ENCODE data around the gene REXO5.

The REXO5 gene

DNA sequence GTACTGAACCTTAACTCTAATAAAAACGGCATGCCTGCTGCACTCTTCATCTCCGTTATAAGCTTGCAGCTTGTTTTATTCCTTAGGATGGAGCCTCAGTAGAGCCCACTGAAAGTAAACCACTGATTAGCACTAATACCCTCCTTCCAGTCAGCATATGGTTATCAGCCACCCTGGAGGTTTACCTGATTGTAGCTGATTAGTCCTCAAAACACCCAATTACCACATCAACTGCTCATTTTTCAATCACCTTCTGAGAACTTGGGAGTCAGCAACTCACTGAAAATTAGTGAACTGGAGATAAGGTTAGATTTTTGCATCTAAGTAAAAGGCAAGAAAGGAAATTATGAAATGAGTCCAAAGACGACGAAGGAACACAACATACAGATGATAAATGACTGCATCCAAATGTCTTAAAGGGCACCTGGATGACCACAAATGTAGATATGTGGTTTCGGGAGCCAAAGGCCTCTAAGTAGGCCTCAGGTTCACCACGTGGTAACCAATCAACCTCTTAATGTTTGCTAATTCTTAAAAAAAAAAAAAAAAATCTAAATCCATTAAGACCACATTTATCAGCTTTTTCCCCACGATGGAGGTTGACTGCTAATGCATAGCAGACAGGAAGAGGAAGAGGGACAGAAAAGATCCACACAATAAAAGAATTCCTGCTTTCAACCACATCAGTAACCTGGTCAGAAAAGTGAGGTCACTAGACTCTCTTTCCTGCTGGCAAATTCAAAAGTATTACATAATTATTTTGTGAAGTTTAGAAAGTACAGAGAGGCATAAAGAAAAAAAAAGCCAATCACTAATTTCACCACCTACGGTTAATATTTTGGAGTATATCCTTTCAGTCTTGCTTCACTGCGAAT is 65.9 kb downstream of the REXO5 start:
- Histone ChIP-seq H3K4me1 (ENCODE audit: insufficient read depth, insufficient read length) (no peaks in the 10 kb centered on the region), H3K9me3 (ENCODE audit: insufficient read depth, low read length) (no peaks in the 10 kb centered on the region), H3K27me3 (ENCODE audit: insufficient read depth, insufficient read length) (no peaks in the 10 kb centered on the region), H3K9ac (ENCODE audit: insufficient read length, low read depth) (no peak overlapping the region), H3K4me3 (ENCODE audit: insufficient read length, low read depth) (no peak overlapping the region), H3K36me3 (ENCODE audit: insufficient read depth, insufficient read length, low read length) (no peaks in the 10 kb centered on the region)
- TF ChIP-seq YY1 (IDR thresholded peaks at IDR 0.05; ENCODE audit: insufficient read depth, insufficient read length) (no peak), ZNF274 (IDR thresholded peaks at IDR 0.05; ENCODE audit: low read depth, low read length) (no peak), SUZ12 (IDR thresholded peaks at IDR 0.05; ENCODE audit: extremely low read depth, insufficient read depth, insufficient read length) (no peak)
- DNase-seq (ENCODE audit: low read depth, low spot score) = no peak

DNA sequence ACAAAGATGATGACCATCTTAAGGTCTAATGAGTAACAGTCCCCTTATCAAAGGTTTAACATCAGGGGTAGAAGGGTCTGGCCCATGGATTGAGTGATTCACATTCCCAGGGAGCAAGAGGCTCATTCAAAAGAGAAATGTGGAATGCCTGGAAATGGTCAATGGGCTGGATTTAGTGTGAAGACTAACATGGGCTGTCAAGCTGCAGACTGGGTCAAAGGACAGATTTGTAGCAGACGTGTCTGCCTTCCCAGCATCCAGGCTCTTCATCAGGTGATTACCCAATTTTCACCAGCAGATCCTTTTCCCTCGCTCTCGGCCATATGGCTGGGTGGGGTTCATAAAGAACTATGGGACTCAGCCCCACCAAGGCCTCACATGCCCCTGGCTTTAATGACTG is 67.0 kb downstream of the REXO5 start:
- no peak for DNase-seq (ENCODE audit: low read depth, low spot score)
- Histone ChIP-seq H3K9me3 (ENCODE audit: insufficient read depth, low read length) (no peaks in the 10 kb centered on the region), H3K4me3 (ENCODE audit: insufficient read length, low read depth) (no peak overlapping the region), H3K9ac (ENCODE audit: insufficient read length, low read depth) (no peak overlapping the region), H3K27me3 (ENCODE audit: insufficient read depth, insufficient read length) (no peaks in the 10 kb centered on the region), H3K36me3 (ENCODE audit: insufficient read depth, insufficient read length, low read length) (no peaks in the 10 kb centered on the region), H3K4me1 (ENCODE audit: insufficient read depth, insufficient read length) (no peaks in the 10 kb centered on the region)
- no peak for TF ChIP-seq ZNF274 (IDR thresholded peaks at IDR 0.05; ENCODE audit: low read depth, low read length)
- no peak for TF ChIP-seq YY1 (IDR thresholded peaks at IDR 0.05; ENCODE audit: insufficient read depth, insufficient read length)
- no peak for TF ChIP-seq SUZ12 (IDR thresholded peaks at IDR 0.05; ENCODE audit: extremely low read depth, insufficient read depth, insufficient read length)

DNA sequence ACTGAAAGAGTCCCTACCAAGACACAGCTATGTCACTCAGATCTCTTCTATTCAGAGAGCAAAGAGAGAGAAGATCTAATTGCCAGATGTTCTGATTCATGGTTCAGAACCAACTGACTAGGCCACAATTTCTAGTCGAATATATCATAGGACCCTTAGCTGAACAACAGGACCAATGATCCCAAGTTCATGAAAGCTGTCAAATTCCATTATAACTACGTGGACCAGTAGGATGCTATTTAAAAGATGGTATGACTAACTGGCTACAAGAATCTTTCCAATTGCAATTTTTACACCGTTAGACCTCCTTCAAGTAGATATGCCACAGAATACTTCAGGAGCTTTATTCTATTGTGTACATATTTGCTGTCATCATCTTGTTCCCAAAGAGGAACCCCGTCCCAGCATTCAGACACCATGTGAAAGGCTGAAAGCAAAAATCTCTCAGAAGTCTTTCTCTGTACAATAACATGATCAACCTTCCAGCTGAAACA is 67.8 kb downstream of the REXO5 start:
- TF ChIP-seq ZNF274 (IDR thresholded peaks at IDR 0.05; ENCODE audit: low read depth, low read length) = no peak
- no peak for TF ChIP-seq SUZ12 (IDR thresholded peaks at IDR 0.05; ENCODE audit: extremely low read depth, insufficient read depth, insufficient read length)
- no peak for TF ChIP-seq YY1 (IDR thresholded peaks at IDR 0.05; ENCODE audit: insufficient read depth, insufficient read length)
- Histone ChIP-seq H3K4me1 (ENCODE audit: insufficient read depth, insufficient read length) (no peaks in the 10 kb centered on the region), H3K9ac (ENCODE audit: insufficient read length, low read depth) (no peak overlapping the region), H3K4me3 (ENCODE audit: insufficient read length, low read depth) (no peak overlapping the region), H3K9me3 (ENCODE audit: insufficient read depth, low read length) (no peaks in the 10 kb centered on the region), H3K27me3 (ENCODE audit: insufficient read depth, insufficient read length) (no peaks in the 10 kb centered on the region), H3K36me3 (ENCODE audit: insufficient read depth, insufficient read length, low read length) (no peaks in the 10 kb centered on the region)
- DNase-seq (ENCODE audit: low read depth, low spot score) = no peak

DNA sequence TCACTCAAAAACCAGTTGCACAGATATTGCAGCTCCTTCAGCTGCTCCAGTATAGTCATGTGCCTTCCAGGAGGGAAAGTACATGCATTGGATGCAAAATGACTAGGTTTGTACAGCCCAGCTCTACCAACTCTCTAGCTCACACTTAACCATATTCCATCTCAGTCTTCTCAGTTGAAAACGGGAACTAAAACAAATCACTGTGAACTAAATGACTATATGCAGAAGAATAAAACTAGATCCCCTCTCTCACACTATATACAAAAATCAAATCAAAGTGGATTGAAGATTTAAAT is 69.0 kb downstream of the REXO5 start:
- Histone ChIP-seq H3K27me3 (ENCODE audit: insufficient read depth, insufficient read length) (no peaks in the 10 kb centered on the region), H3K9me3 (ENCODE audit: insufficient read depth, low read length) (no peaks in the 10 kb centered on the region), H3K4me1 (ENCODE audit: insufficient read depth, insufficient read length) (no peaks in the 10 kb centered on the region), H3K9ac (ENCODE audit: insufficient read length, low read depth) (no peak overlapping the region), H3K36me3 (ENCODE audit: insufficient read depth, insufficient read length, low read length) (no peaks in the 10 kb centered on the region), H3K4me3 (ENCODE audit: insufficient read length, low read depth) (no peak overlapping the region)
- no peak for TF ChIP-seq YY1 (IDR thresholded peaks at IDR 0.05; ENCODE audit: insufficient read depth, insufficient read length)
- no peak for DNase-seq (ENCODE audit: low read depth, low spot score)

DNA sequence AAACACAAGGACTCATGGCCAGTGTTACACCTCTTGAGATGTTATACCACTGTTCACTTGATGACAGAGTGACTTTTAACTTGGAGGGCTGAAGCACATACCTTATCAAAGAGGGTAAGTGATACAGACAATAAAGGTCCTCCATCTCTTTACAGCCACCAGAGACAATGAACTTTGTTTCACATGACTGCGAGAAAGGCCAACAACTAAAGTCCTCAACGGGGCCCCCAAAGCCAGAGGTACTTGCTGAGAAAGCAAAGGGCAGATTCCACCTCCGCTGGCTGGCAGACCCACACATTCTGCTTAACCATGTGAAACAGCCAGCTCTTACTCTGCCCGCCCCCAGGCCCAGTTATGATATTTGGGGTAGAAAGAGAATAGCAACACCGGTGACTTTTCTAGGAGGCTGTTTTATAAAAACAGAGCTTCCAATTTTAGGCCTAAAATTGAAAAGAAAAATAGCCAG is 72.4 kb downstream of the REXO5 start:
- no peak overlapping the region for H3K4me3 ChIP-seq (ENCODE audit: insufficient read length, low read depth)
- no peak overlapping the region for H3K9ac ChIP-seq (ENCODE audit: insufficient read length, low read depth)
- no peaks in the 10 kb centered on the region for H3K27me3 ChIP-seq (ENCODE audit: insufficient read depth, insufficient read length)
- H3K4me1 ChIP-seq (ENCODE audit: insufficient read depth, insufficient read length) = no peaks in the 10 kb centered on the region
- H3K36me3 ChIP-seq (ENCODE audit: insufficient read depth, insufficient read length, low read length) = no peaks in the 10 kb centered on the region
- no peaks in the 10 kb centered on the region for H3K9me3 ChIP-seq (ENCODE audit: insufficient read depth, low read length)
- DNase-seq (ENCODE audit: low read depth, low spot score) = no peak
- TF ChIP-seq YY1 (IDR thresholded peaks at IDR 0.05; ENCODE audit: insufficient read depth, insufficient read length) = no peak
- TF ChIP-seq ZNF274 (IDR thresholded peaks at IDR 0.05; ENCODE audit: low read depth, low read length) = no peak
- no peak for TF ChIP-seq SUZ12 (IDR thresholded peaks at IDR 0.05; ENCODE audit: extremely low read depth, insufficient read depth, insufficient read length)

DNA sequence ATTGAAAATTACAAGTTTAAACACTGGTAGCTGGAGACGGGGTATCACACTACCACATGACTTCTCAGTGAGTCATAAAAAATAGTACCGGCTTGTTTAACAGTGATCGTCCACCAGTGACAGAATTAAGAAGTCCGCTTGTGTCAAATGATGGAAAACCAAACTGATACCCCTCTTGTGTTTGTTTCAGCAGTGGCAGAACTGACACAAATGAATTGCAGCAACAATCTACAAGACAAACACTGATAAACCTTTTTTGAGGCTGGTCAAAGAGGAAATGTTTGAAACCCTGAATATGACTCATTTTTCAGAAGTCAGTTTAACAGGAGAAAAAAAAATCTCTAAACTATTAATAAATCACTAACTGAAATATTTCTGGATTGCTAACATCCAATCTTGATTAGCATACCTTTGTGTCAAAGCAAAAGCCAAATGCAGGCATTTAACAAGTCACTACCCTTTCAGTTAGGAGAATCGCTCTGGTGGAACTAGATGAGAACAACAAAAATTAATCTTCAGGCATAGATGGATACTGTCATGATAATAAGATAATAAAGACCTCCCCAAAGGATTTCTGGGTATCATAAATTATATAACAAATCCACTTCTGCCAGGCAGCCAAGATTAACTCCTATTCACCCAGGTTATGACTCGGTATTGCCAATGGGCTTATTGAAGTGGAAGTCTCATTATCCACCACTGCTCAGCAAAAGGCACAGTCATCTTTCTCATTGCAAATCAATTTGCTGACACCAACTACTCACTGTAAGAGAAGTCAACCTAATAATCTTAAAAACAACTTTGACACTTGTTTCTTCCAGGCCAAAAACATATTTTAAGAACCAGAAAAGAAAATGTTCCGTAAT is 73.1 kb downstream of the REXO5 start:
- H3K4me3 ChIP-seq (ENCODE audit: insufficient read length, low read depth) = no peak overlapping the region
- H3K27me3 ChIP-seq (ENCODE audit: insufficient read depth, insufficient read length) = no peaks in the 10 kb centered on the region
- no peaks in the 10 kb centered on the region for H3K9me3 ChIP-seq (ENCODE audit: insufficient read depth, low read length)
- no peak for DNase-seq (ENCODE audit: low read depth, low spot score)
- H3K9ac ChIP-seq (ENCODE audit: insufficient read length, low read depth) = no peak overlapping the region
- H3K36me3 ChIP-seq (ENCODE audit: insufficient read depth, insufficient read length, low read length) = no peaks in the 10 kb centered on the region
- H3K4me1 ChIP-seq (ENCODE audit: insufficient read depth, insufficient read length) = no peaks in the 10 kb centered on the region
- TF ChIP-seq YY1 (IDR thresholded peaks at IDR 0.05; ENCODE audit: insufficient read depth, insufficient read length) (no peak), SUZ12 (IDR thresholded peaks at IDR 0.05; ENCODE audit: extremely low read depth, insufficient read depth, insufficient read length) (no peak), ZNF274 (IDR thresholded peaks at IDR 0.05; ENCODE audit: low read depth, low read length) (no peak)

DNA sequence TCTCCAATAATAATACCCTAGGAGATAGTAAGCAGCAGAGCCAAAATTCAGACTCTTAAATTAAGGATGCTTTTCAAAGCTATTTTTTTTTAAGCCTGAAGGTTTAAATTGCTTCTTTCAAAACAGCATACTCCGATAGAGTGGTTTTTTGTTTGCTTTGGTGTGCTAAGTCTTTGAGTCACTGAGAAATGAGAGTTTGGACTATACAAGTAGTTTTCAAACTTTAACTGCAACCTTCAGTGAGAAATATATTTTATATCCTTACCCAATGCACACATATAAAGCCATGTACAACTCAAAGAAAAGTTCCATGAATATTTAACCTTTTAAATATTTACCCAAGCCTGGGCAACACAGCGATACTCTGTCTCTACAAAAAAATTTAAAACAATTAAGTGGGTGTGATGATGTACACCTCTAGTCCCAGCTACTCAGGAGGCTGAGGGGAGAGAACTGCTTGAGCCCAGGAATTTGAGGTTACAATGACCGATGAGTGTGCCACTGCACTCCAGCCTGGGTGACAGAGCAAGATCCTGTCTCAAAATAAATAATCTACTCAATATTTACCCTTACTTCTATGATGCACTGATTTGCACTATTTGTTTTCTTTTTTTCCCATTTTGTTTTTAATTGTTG is 74.7 kb downstream of the REXO5 start:
- no peaks in the 10 kb centered on the region for H3K9me3 ChIP-seq (ENCODE audit: insufficient read depth, low read length)
- no peaks in the 10 kb centered on the region for H3K4me1 ChIP-seq (ENCODE audit: insufficient read depth, insufficient read length)
- no peak overlapping the region for H3K9ac ChIP-seq (ENCODE audit: insufficient read length, low read depth)
- DNase-seq (ENCODE audit: low read depth, low spot score) = no peak
- H3K27me3 ChIP-seq (ENCODE audit: insufficient read depth, insufficient read length) = no peaks in the 10 kb centered on the region
- no peak overlapping the region for H3K4me3 ChIP-seq (ENCODE audit: insufficient read length, low read depth)
- TF ChIP-seq SUZ12 (IDR thresholded peaks at IDR 0.05; ENCODE audit: extremely low read depth, insufficient read depth, insufficient read length) = no peak
- no peak for TF ChIP-seq YY1 (IDR thresholded peaks at IDR 0.05; ENCODE audit: insufficient read depth, insufficient read length)
- no peak for TF ChIP-seq ZNF274 (IDR thresholded peaks at IDR 0.05; ENCODE audit: low read depth, low read length)
- peaks cover 4% of the 10 kb centered on the region for H3K36me3 ChIP-seq (ENCODE audit: insufficient read depth, insufficient read length, low read length)

All from NT2/D1 (cell line).